GM12872 (cell line): Measurements from ENCODE around the gene PRDM16.

Source experiments
- TF ChIP-seq, protein P1 (sequence below): IDR thresholded peaks from 3 replicates; pipeline ENCODE4 v1.5.1; 2011; ENCODE audit warnings: low read depth, mild to moderate bottlenecking, low read length, moderate library complexity; ENCODE audit not compliant: insufficient read depth

PRDM16 gene

DNA sequence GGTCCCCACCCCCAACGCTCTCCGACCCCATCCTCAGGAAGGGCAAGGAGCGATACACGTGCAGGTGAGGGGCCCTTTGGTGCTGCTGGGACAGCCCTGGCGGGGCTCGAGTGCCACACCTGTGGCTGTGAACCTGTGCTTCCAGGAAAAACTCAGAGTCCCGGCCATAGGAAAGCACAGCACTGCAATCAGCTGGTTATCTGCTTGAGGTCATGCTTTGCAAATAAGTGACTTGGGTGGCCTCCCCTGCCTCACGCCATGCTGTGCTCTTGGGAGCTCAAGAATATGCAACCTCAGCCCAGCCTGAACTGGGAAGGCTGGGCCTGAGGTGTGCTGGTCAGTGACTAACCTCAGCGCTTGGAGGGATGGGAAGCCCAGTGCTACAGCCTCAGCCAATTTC is 348.9 kb downstream of the PRDM16 start:
- TF ChIP-seq, protein P1, sequence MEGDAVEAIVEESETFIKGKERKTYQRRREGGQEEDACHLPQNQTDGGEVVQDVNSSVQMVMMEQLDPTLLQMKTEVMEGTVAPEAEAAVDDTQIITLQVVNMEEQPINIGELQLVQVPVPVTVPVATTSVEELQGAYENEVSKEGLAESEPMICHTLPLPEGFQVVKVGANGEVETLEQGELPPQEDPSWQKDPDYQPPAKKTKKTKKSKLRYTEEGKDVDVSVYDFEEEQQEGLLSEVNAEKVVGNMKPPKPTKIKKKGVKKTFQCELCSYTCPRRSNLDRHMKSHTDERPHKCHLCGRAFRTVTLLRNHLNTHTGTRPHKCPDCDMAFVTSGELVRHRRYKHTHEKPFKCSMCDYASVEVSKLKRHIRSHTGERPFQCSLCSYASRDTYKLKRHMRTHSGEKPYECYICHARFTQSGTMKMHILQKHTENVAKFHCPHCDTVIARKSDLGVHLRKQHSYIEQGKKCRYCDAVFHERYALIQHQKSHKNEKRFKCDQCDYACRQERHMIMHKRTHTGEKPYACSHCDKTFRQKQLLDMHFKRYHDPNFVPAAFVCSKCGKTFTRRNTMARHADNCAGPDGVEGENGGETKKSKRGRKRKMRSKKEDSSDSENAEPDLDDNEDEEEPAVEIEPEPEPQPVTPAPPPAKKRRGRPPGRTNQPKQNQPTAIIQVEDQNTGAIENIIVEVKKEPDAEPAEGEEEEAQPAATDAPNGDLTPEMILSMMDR, result no peak

DNA sequence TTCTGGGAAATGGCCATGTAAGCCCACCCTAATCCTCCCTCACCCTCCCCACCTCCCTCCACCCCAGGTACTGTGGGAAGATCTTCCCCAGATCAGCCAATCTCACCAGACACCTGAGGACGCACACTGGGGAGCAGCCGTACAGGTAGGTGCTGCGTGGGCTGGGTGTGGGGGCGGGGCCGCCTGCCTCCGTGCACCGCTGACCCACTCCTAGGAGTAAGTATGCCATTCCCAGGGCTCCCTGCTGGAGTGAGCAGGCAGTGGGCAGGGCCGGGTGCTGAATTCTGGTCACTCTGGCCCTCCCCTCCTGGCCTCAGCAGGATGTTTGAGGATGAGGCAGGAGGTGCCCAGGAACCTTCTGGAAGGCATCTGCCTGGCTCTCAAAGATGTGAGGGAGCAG is 349.6 kb downstream of the PRDM16 start:
- TF ChIP-seq, protein P1, result no peak

DNA sequence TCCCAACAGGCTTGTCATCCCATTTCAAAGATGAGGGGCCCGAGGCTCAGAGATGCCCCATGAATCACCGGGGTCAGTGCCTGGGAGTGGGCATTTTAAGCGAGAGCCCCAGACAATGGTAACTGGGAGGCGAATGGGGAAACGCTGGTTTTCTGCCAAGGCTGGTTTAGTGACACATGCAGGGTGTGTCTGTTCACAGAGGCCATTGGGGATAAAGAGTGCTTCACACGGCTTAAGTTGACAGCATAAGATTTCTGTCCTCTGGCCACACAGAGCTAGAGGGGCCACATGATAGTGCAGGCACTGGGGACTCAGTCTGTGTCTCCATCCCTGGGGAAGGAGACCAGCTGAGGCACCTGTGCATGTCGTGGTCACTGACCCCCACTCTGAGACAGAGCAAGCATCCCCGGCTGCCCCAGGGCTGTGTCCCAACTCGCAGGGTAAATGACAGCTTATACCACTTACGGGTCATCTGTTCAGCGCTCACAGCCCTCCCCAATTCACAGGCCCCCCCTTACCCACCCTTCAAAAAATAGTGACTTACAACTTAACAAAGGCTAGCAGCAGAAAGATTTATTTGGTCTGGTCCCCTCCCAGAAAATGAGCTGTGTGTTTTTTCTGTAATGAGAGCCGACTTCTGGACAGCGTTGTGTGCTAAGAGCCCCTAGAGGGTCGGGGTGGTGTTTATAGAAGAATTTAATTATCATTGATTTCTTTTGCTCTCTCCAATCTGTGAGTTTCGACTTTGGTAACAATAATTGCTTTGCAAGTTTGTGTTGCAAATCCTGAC is 350.6 kb downstream of the PRDM16 start:
- TF ChIP-seq, protein P1, result no peak

DNA sequence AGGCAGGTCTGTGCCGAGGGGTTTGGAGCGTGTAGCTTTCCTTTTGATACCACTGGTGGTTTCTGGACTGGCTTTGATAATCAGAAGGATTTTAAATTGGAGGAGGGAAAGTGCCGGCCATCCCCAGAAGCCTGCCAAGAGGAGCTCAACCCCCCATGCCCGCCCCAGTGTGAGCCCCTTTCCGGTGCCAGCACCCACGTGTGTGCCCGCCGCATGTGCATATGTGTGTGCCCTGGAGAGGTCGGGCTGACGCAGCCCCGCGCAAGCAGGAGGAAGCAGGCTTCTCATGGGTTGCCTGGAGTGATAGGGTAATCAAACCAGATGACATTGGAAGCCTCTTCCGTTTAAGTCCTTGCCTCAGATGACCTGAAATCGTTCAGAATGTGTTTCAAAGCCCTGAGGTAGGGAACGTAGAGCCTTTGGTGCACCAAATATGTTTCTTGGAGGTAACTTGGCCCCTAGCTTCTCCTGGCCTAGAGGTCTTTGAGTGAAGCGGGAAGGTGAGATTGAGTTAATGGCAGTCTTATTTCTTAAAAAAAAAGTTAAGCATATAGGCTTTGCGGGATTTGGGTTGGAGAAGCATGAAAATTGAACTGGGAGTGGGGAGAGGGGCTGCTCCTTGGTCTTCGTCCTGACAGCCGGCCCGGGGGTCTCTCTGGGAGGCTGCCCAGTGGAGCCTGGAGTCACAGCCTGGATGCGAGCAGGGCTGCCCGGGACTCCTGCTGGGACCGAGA is 351.4 kb downstream of the PRDM16 start:
- TF ChIP-seq, protein P1, result no peak

DNA sequence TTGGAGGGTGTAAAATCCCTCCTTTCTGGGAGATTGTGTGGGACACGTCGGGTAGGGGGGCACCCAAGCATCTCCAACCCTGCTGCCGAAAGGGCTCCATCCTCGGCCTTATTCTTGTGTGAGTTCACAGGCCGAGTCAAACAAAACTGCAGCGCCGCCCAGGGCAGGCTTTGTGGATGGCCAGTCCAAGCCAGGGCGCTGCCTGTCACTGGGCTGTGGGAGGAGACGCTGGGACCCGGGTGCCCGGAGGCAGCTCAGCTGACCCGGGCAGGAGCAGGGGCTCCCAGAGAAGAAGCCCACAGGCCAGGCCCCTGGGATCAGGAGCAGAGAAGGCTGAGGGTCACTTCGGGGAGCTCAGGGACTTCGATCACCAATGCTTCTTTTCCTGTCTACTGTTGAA is 353.6 kb downstream of the PRDM16 start:
- TF ChIP-seq, protein P1, result no peak

DNA sequence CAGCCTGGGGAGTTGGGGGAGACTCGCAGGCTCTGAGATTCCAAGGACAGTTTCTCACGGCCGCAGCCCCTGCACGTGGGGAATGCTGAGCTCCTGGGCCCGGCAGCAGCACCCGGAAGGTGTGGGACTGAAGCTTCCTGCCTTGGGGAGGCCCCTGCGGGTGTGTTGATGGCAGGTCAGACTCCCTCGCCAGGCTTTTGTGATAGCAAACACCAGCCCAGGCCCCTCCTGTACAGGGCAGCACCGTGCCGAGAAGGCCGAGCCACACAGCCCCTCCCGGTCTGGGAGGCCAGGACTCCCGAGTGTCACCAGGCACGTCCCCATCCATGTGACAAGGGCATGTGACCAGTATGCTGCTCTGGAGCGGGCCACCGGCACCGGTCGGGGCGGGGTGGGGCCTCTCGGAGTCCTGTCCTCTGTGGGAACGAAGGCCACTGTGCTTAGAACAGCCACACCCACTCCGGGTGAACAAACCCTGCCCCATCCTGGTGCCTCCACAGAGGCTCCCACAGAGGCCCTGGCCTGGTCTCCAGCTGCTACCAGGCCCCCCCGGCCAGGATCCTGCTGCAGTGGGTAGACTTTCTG is 354.3 kb downstream of the PRDM16 start:
- TF ChIP-seq, protein P1, result no peak

DNA sequence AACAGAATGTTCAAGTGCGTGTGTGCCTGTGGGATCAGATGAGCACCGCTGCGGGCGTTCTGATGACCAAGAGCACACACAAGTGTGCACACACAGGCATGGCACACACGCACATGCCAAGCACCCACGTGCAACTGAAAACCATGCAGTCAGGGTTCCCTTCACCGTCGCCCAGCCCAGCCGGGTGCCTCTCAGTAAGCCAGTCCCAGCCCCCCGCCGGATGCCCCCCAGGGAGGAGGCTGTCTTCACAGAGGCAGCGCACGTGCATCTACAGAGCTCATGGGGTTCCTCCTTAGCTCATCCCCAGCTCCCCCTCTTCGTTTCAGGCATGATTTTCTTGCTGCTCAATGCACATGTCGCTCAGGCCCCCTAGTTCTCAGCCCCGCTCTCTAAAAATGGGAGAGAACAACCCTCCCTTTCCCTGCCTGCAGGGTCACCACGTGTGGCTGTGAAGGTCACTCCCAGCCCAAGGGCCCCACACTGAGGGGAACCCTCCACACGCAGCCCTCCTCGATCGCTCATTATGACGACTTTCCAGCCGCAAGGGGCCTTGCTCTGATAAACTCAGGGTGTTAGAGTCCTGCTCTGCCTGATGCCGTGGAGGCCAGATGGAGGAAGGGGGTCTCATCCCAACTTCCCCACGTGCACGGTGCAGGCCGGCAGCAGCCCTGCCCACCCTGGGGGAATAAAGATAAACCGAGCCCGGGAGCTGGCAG is 355.1 kb downstream of the PRDM16 start:
- TF ChIP-seq, protein P1, result no peak
